NCI-H2029 treated with DMSO at 0.1 percent for 48 hours (cell line): Measurements from ENCODE around the gene TBC1D14.

Experiments
- DNase-seq: peaks from one replicate; lab custom pipeline; 2025; lab: John Stamatoyannopoulos, UW

TBC1D14 gene

GRCh38 chr4:7001271-7001670, 91.6 kb downstream of the TBC1D14 start:
- DNase-seq = no peak

GRCh38 chr4:7002336-7002735, 92.7 kb downstream of the TBC1D14 start:
- no peak for DNase-seq

- DNase-seq = no peak
These were observed 93.7 kb downstream of the TBC1D14 start for GRCh38 chr4:7003176-7003878.

GRCh38 chr4:7003879-7004240, 94.2 kb downstream of the TBC1D14 start:
- no peak for DNase-seq

- no peak for DNase-seq
These were observed 94.7 kb downstream of the TBC1D14 start for GRCh38 chr4:7004331-7004730.

- DNase-seq = no peak
These were observed 95.9 kb downstream of the TBC1D14 start for GRCh38 chr4:7005571-7005970.

GRCh38 chr4:7006411-7006810, 96.8 kb downstream of the TBC1D14 start:
- no peak for DNase-seq

GRCh38 chr4:7007142-7007907, 97.7 kb downstream of the TBC1D14 start:
- DNase-seq = no peak

- no peak for DNase-seq
These were observed 98.3 kb downstream of the TBC1D14 start for GRCh38 chr4:7007944-7008343.

- no peak for DNase-seq
These were observed 99.9 kb downstream of the TBC1D14 start for GRCh38 chr4:7009564-7009963.

GRCh38 chr4:7013175-7013574, 103.5 kb downstream of the TBC1D14 start:
- DNase-seq = no peak

- no peak for DNase-seq
These were observed 105.2 kb downstream of the TBC1D14 start for GRCh38 chr4:7014815-7015214.

- DNase-seq = no peak
These were observed 105.9 kb downstream of the TBC1D14 start for GRCh38 chr4:7015383-7016035.

GRCh38 chr4:7016086-7016485, 106.5 kb downstream of the TBC1D14 start:
- DNase-seq = no peak

- no peak for DNase-seq
These were observed 106.9 kb downstream of the TBC1D14 start for GRCh38 chr4:7016512-7016911.

- no peak for DNase-seq
These were observed 107.9 kb downstream of the TBC1D14 start for GRCh38 chr4:7017446-7018048.

- no peak for DNase-seq
These were observed 108.7 kb downstream of the TBC1D14 start for GRCh38 chr4:7018281-7018680.

GRCh38 chr4:7019367-7019766, 109.7 kb downstream of the TBC1D14 start:
- no peak for DNase-seq

GRCh38 chr4:7020290-7020689, 110.7 kb downstream of the TBC1D14 start:
- no peak for DNase-seq

GRCh38 chr4:7020856-7021255, 111.2 kb downstream of the TBC1D14 start:
- DNase-seq = no peak

- DNase-seq = no peak
These were observed 111.7 kb downstream of the TBC1D14 start for GRCh38 chr4:7021355-7021754.

GRCh38 chr4:7021930-7022664, 112.5 kb downstream of the TBC1D14 start:
- DNase-seq = no peak
